ENCODE measurements around the gene ARID4B.

The ARID4B gene

GRCh38 chr1:235145639-235146038 lies 182.3 kb downstream of the ARID4B start:
- H3K4me3 ChIP-seq (ENCODE audit: low read length): no peak overlapping the region
- TF ChIP-seq, protein P1, sequence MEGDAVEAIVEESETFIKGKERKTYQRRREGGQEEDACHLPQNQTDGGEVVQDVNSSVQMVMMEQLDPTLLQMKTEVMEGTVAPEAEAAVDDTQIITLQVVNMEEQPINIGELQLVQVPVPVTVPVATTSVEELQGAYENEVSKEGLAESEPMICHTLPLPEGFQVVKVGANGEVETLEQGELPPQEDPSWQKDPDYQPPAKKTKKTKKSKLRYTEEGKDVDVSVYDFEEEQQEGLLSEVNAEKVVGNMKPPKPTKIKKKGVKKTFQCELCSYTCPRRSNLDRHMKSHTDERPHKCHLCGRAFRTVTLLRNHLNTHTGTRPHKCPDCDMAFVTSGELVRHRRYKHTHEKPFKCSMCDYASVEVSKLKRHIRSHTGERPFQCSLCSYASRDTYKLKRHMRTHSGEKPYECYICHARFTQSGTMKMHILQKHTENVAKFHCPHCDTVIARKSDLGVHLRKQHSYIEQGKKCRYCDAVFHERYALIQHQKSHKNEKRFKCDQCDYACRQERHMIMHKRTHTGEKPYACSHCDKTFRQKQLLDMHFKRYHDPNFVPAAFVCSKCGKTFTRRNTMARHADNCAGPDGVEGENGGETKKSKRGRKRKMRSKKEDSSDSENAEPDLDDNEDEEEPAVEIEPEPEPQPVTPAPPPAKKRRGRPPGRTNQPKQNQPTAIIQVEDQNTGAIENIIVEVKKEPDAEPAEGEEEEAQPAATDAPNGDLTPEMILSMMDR (IDR thresholded peaks at IDR 0.05; ENCODE audit: insufficient read depth, low read depth, low read length, missing control alignments): no peak
- no peak for DNase-seq (ENCODE audit: low read depth)

DNA sequence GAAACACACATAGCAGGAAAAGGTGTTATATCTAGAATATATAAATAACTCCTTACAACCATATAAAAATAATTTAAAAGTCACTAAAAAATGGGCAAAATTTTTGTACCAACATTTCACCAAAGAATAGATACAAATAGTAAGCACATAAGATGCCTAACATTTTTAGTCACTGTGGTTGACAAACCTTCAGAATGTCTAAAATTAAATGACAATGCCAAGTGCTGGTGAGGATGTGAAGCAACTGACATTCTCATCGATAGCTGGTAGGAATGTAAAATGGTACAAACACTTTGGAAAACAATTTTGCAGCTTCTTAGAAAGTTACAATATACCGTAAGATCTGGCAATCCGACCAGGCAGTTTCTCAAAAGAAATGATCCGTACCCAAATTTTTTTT lies 185.0 kb downstream of the ARID4B start:
- no peak for DNase-seq (ENCODE audit: low read depth)
- TF ChIP-seq, protein P1 (IDR thresholded peaks at IDR 0.05; ENCODE audit: insufficient read depth, low read depth, low read length, missing control alignments): no peak
- H3K4me3 ChIP-seq (ENCODE audit: low read length): no peak overlapping the region

- no peak for DNase-seq (ENCODE audit: low read depth)
- TF ChIP-seq, protein P1 (IDR thresholded peaks at IDR 0.05; ENCODE audit: insufficient read depth, low read depth, low read length, missing control alignments): no peak
- H3K4me3 ChIP-seq (ENCODE audit: low read length): no peak overlapping the region
These were observed 188.7 kb downstream of the ARID4B start for GRCh38 chr1:235139315-235139714.

GRCh38 chr1:235138821-235139220 lies 189.2 kb downstream of the ARID4B start:
- TF ChIP-seq, protein P1 (IDR thresholded peaks at IDR 0.05; ENCODE audit: insufficient read depth, low read depth, low read length, missing control alignments): no peak
- DNase-seq (ENCODE audit: low read depth): no peak
- H3K4me3 ChIP-seq (ENCODE audit: low read length): no peak overlapping the region

DNA sequence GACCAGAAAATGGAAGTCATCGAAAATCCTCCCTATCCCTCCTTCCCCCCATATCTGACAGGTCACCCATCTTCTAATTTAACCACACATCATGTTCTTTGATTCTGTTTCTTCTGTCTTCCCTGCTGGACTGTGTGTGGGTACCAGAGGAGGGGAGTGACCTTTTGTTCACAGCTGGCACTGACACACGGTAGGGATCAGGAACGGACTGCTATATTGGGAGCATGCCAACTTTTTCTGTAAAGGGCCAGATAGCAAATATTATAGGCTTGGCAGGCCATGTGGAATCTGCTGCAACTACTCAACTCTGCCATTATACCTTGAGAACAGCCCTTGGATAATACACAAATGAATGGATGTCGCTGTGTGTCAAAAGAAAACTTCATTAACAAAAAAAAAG lies 191.9 kb downstream of the ARID4B start:
- no peak overlapping the region for H3K4me3 ChIP-seq (ENCODE audit: low read length)
- TF ChIP-seq, protein P1 (IDR thresholded peaks at IDR 0.05; ENCODE audit: insufficient read depth, low read depth, low read length, missing control alignments): no peak
- DNase-seq (ENCODE audit: low read depth): no peak

DNA sequence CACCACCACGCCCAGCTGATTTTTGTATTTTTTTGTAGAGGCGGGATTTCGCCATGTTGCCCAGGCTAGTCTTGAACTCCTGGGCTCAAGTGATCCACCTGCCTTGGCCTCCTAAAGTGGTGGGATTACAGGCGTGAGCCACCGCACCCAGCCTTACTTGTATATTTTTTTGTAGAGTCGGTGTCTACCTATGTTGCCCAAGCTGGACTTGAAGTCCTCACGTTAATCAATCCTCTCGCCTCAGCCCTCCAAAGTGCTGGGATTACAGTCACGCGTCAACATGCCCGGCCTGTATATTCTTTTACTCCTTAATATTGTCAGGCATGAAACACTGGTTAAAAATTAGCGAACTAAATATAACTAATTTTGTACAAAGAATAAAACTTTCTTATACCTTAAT lies 193.8 kb downstream of the ARID4B start:
- no peak overlapping the region for H3K4me3 ChIP-seq (ENCODE audit: low read length)
- DNase-seq (ENCODE audit: low read depth): no peak

DNA sequence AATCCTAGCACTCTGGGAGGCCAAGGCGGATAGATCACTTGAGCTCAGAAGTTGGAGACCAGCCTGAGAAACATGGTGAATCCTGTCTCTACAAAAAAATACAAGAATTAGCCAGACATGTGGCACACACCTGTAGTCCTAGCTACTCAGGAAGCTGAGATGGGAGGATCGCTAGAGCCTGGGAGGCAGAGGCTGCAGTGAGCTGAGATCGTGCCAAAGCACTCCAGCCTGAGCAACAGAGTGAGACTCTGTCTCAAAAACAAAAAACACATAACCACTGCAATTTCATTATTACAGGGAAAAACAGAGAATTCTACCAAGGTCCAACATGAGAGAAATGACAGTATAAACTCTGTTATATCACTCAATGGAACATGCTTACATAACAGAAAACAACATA lies 194.9 kb downstream of the ARID4B start:
- no peak for DNase-seq (ENCODE audit: low read depth)
- TF ChIP-seq, protein P1 (IDR thresholded peaks at IDR 0.05; ENCODE audit: insufficient read depth, low read depth, low read length, missing control alignments): no peak
- no peak overlapping the region for H3K4me3 ChIP-seq (ENCODE audit: low read length)

More for the DNA sequence above, 193.8 kb downstream of the ARID4B start:
- TF ChIP-seq, protein P1 (IDR thresholded peaks at IDR 0.05; ENCODE audit: insufficient read depth, low read depth, low read length, missing control alignments): no peak

Data from epithelial cell of esophagus (primary cell).